Measurements from ENCODE around the gene EEIG1.

GRCh38 chr9:127937056-127937387 lies 43.8 kb downstream of the EEIG1 start:
- no peak for TF ChIP-seq POLR2A (IDR thresholded peaks at IDR 0.05; ENCODE audit: low read length)
- TF ChIP-seq GATA1 (IDR thresholded peaks at IDR 0.05; ENCODE audit: low read depth, low read length), result no peak

Data from erythroblast (primary cell).